AG04450 (cell line): ENCODE measurements around the gene SMARCB1. TPM values are rescaled to one million over a fixed set of nuclear protein-coding genes. Genes with fewer than 3 reads are reported as not detected.

ENCODE experiments used
- CTCF ChIA-PET: fragments of 300-600, 350-600 bp; formaldehyde crosslinking; extraction: SDS; loops from one replicate; lab custom pipeline; 2022; ENCODE audit warnings: antibody characterized with exemption, inconsistent platforms; lab: Charles Lee
- POLR2A ChIA-PET: fragments of 350-600 bp; formaldehyde crosslinking; extraction: SDS; loops from one replicate; lab custom pipeline; 2021; ENCODE audit warnings: antibody characterized with exemption, inconsistent platforms; lab: Yijun Ruan, JAX
- DNase-seq: peaks from one replicate; pipeline ENCODE4 v3.0.0-alpha.2; 2011; ENCODE audit warnings: low read depth, low spot score
- H3K27ac ChIP-seq: one replicate; pipeline ENCODE4 v1.5.1; 2012; ENCODE audit warnings: low read depth, low read length, control low read depth
- H3K27me3 ChIP-seq: one replicate; pipeline ENCODE4 v1.6.0; 2012; ENCODE audit warnings: low read length; ENCODE audit not compliant: control insufficient read depth, insufficient read depth
- H3K4me3 ChIP-seq: 2 replicates; pipeline ENCODE4 v1.5.1; 2011; ENCODE audit warnings: mild to moderate bottlenecking, low read depth, low read length, control low read depth
- H3K9me3 ChIP-seq: 2 replicates; pipeline ENCODE4 v1.5.1; 2012; ENCODE audit warnings: low read length; ENCODE audit not compliant: control insufficient read depth, insufficient read depth
- polyA plus RNA-seq: library from polyadenylated mRNA; depleted of rRNA; stranded (reverse); fragments of >200 nt; gene quantifications from 2 replicates; pipeline ENCODE4 v1.2.3, GENCODE V29; 2011
- TF ChIP-seq, protein P1 (sequence below): IDR thresholded peaks from 2 replicates; pipeline ENCODE4 v1.5.1; 2011; ENCODE audit warnings: low read depth, low read length, control low read depth, inconsistent platforms

SMARCB1 gene
- polyA plus RNA-seq, 1 experiment: 180 TPM

- no peak for DNase-seq
- no peak overlapping the region for H3K27ac ChIP-seq
- H3K4me3 ChIP-seq: no peak overlapping the region
- CTCF ChIA-PET: interaction anchor here (1.4 kb wide), 1 partner anchor 65 kb away, joined by 4 read pairs; no protein-coding TSS in a partner anchor
- no peaks in the 10 kb centered on the region for H3K9me3 ChIP-seq
- no peaks in the 10 kb centered on the region for H3K27me3 ChIP-seq
- POLR2A ChIA-PET: no interaction called here
- TF ChIP-seq, protein P1, sequence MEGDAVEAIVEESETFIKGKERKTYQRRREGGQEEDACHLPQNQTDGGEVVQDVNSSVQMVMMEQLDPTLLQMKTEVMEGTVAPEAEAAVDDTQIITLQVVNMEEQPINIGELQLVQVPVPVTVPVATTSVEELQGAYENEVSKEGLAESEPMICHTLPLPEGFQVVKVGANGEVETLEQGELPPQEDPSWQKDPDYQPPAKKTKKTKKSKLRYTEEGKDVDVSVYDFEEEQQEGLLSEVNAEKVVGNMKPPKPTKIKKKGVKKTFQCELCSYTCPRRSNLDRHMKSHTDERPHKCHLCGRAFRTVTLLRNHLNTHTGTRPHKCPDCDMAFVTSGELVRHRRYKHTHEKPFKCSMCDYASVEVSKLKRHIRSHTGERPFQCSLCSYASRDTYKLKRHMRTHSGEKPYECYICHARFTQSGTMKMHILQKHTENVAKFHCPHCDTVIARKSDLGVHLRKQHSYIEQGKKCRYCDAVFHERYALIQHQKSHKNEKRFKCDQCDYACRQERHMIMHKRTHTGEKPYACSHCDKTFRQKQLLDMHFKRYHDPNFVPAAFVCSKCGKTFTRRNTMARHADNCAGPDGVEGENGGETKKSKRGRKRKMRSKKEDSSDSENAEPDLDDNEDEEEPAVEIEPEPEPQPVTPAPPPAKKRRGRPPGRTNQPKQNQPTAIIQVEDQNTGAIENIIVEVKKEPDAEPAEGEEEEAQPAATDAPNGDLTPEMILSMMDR: no peak
Measured at GRCh38 chr22:23784215-23784732, 2.5 kb upstream of the SMARCB1 start.

- Histone ChIP-seq H3K27ac (peak overlapping the region; percentile 69), H3K9me3 (no peaks in the 10 kb centered on the region), H3K27me3 (no peaks in the 10 kb centered on the region), H3K4me3 (peak overlapping the region; percentile 43)
- ChIA-PET POLR2A (interaction anchor here (0.7 to 1.0 kb wide), 3 partner anchors 9 to 71 kb away, joined by 3 to 5 read pairs (median 3); no protein-coding TSS in a partner anchor), CTCF (interaction anchor here (0.5 to 3.6 kb wide), 3 partner anchors 15 to 23 kb away, joined by 3 to 14 read pairs (median 4); partner anchors contain the start of gene C22orf15)
- TF ChIP-seq, protein P1: no peak
- DNase-seq: no peak
Measured at GRCh38 chr22:23786261-23786710, 480 bp upstream of the SMARCB1 start.

DNA sequence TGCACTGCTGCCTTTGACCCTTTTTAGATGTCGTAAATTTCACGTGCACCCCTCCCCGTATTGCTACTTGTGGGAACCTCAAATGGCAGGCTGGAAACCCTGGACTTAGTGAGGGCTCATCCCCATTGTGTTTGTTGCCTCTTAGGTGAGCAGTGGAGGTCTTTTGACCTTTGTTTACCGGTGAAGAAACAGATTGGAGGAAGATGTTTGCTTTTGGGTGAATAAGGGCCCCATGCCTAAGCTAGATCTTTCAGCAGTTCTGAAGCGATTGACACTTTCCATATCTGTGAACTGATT is 782 bp downstream of the SMARCB1 start:
- DNase-seq: no peak
- Histone ChIP-seq H3K4me3 (peak overlapping the region; percentile 88), H3K27ac (peak overlapping the region; percentile 31), H3K9me3 (no peaks in the 10 kb centered on the region), H3K27me3 (no peaks in the 10 kb centered on the region)
- POLR2A ChIA-PET: interaction anchor here (1.0 kb wide), 1 partner anchor 10 kb away, joined by 5 read pairs; no protein-coding TSS in a partner anchor
- CTCF ChIA-PET: interaction anchor here (3.6 kb wide), 1 partner anchor 16 kb away, joined by 14 read pairs; no protein-coding TSS in a partner anchor
- TF ChIP-seq, protein P1: no peak

GRCh38 chr22:23787910-23788309 is 1.1 kb downstream of the SMARCB1 start:
- POLR2A ChIA-PET: no interaction called here
- no peak for DNase-seq
- no peaks in the 10 kb centered on the region for H3K27me3 ChIP-seq
- H3K4me3 ChIP-seq: peak overlapping the region; percentile 88
- TF ChIP-seq, protein P1: no peak
- no peaks in the 10 kb centered on the region for H3K9me3 ChIP-seq
- CTCF ChIA-PET: interaction anchor here (0.6 to 3.6 kb wide), 2 partner anchors 17 to 62 kb away, joined by 3 to 14 read pairs; no protein-coding TSS in a partner anchor
- H3K27ac ChIP-seq: no peak overlapping the region

DNA sequence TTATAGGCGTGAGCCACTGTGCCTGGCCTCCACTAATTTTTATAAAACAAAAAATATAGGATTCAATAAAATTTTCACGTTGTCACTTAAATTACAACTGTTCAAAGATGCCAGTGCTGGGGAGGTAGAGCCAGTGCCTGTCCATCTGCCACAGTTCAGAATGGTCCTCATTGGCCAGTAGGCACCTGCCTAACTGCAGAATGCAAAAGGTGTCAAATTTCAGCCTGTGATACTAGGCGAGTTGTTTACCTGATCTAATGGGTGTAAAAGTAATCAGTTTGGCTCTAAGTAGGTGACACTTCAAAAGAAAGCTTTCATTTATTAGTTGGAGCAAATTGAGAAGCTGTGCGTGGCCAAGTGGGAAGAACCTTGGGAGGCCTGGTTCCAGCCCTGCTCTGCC is 2.4 kb downstream of the SMARCB1 start:
- CTCF ChIA-PET: interaction anchor here (0.6 to 1.5 kb wide), 3 partner anchors 20 to 68 kb away, joined by 3 to 5 read pairs (median 4); partner anchors contain the start of gene SLC2A11
- no peak for DNase-seq
- TF ChIP-seq, protein P1: no peak

More for the DNA sequence above, 2.4 kb downstream of the SMARCB1 start:
- Histone ChIP-seq H3K9me3 (no peaks in the 10 kb centered on the region), H3K4me3 (no peak overlapping the region), H3K27me3 (no peaks in the 10 kb centered on the region), H3K27ac (no peak overlapping the region)
- POLR2A ChIA-PET: no interaction called here
